Measurements from ENCODE around the gene EEF2K.

- TF ChIP-seq CTCF (IDR thresholded peaks at IDR 0.05; ENCODE audit: low read depth, low read length, poor library complexity, severe bottlenecking) (no peak), EZH2phosphoT487 (IDR thresholded peaks at IDR 0.05; ENCODE audit: borderline replicate concordance, low read length) (no peak)
These were observed 61.7 kb downstream of the EEF2K start for GRCh38 chr16:22267764-22268163.

All from DOHH2 (cell line).